HEK293T (cell line): Measurements from ENCODE around the gene HOXD11.

Experiments used
- CTCF ChIA-PET: fragments of 350-600 bp; formaldehyde crosslinking; extraction: SDS; loops from one replicate; lab custom pipeline; 2021; ENCODE audit warnings: antibody characterized with exemption, inconsistent platforms; lab: Yijun Ruan, JAX
- POLR2A ChIA-PET: fragments of 350-600 bp; formaldehyde crosslinking; extraction: SDS; loops from one replicate; lab custom pipeline; 2020; ENCODE audit warnings: antibody characterized with exemption, inconsistent platforms; lab: Yijun Ruan, JAX
- DNase-seq: peaks from one replicate; pipeline ENCODE4 v3.0.0; 2012; ENCODE audit warnings: mixed read lengths; ENCODE audit errors: extremely low spot score
- ARNT ChIP-seq: fragments of 450-650 bp; IDR thresholded peaks from 2 replicates; pipeline ENCODE4 v1.6.1; 2017; ENCODE audit warnings: mild to moderate bottlenecking
- BHLHE40 ChIP-seq: fragments of 450-650 bp; IDR thresholded peaks from 2 replicates; pipeline ENCODE4 v1.6.1; 2016; ENCODE audit warnings: mild to moderate bottlenecking, moderate library complexity, borderline replicate concordance
- CTBP1 ChIP-seq: fragments of 450-650 bp; IDR thresholded peaks from 2 replicates; pipeline ENCODE4 v1.6.1; 2016; ENCODE audit warnings: borderline replicate concordance
- ELF4 ChIP-seq: fragments of 450-650 bp; IDR thresholded peaks from 2 replicates; pipeline ENCODE4 v1.6.1; 2017; ENCODE audit warnings: antibody characterized with exemption
- FOXA1 ChIP-seq: fragments of 450-650 bp; IDR thresholded peaks from 2 replicates; pipeline ENCODE4 v1.6.1; 2016; ENCODE audit warnings: mild to moderate bottlenecking
- FOXK2 ChIP-seq: fragments of 450-650 bp; IDR thresholded peaks from 2 replicates; pipeline ENCODE4 v1.6.1; 2016; ENCODE audit warnings: mild to moderate bottlenecking
- FOXM1 ChIP-seq: fragments of 450-650 bp; IDR thresholded peaks from 2 replicates; pipeline ENCODE4 v1.6.1; 2017; ENCODE audit warnings: mild to moderate bottlenecking, borderline replicate concordance
- HDGF ChIP-seq: fragments of 450-650 bp; IDR thresholded peaks from 2 replicates; pipeline ENCODE4 v1.6.1; 2017; ENCODE audit warnings: antibody characterized with exemption, borderline replicate concordance
- L3MBTL2 ChIP-seq: fragments of 450-650 bp; conservative IDR thresholded peaks from 2 replicates; pipeline ENCODE4 v1.6.1; 2016; ENCODE audit warnings: mild to moderate bottlenecking
- LEF1 ChIP-seq: fragments of 450-650 bp; IDR thresholded peaks from 2 replicates; pipeline ENCODE4 v1.6.1; 2017; ENCODE audit warnings: mild to moderate bottlenecking, borderline replicate concordance
- SP1 ChIP-seq: fragments of 450-650 bp; IDR thresholded peaks from 2 replicates; pipeline ENCODE4 v1.6.1; 2017
- SUZ12 ChIP-seq: fragments of 450-650 bp; IDR thresholded peaks from 2 replicates; pipeline ENCODE4 v1.6.1; 2016; ENCODE audit warnings: mild to moderate bottlenecking
- TARDBP ChIP-seq: fragments of 450-650 bp; IDR thresholded peaks from 2 replicates; pipeline ENCODE4 v1.6.1; 2016
- ZNF384 ChIP-seq: fragments of 450-650 bp; IDR thresholded peaks from 2 replicates; pipeline ENCODE4 v1.6.1; 2016
- TF ChIP-seq, protein P1 (sequence below): fragments of 450-650 bp; IDR thresholded peaks from 2 replicates; pipeline ENCODE4 v1.6.1; 2016

Gene HOXD11

GRCh38 chr2:176156807-176157498, 49.9 kb downstream of the HOXD11 start, which contains the start of gene HOXD3:
Gene HOXD3, plus strand, starts transcription at chr2:176157307. Its CDS starts 11,808 bp downstream, at chr2:176169115.
- POLR2A ChIA-PET: interaction anchor here (1.0 to 1.1 kb wide), 2 partner anchors 11 to 16 kb away, joined by 4 to 5 read pairs; no protein-coding TSS in a partner anchor
- TF ChIP-seq ZNF384: no peak
- no peak for TF ChIP-seq HDGF
- no peak for TF ChIP-seq L3MBTL2
- TF ChIP-seq TARDBP: no peak
- no peak for TF ChIP-seq BHLHE40
- TF ChIP-seq ARNT: no peak
- TF ChIP-seq LEF1: no peak
- TF ChIP-seq, protein P1, sequence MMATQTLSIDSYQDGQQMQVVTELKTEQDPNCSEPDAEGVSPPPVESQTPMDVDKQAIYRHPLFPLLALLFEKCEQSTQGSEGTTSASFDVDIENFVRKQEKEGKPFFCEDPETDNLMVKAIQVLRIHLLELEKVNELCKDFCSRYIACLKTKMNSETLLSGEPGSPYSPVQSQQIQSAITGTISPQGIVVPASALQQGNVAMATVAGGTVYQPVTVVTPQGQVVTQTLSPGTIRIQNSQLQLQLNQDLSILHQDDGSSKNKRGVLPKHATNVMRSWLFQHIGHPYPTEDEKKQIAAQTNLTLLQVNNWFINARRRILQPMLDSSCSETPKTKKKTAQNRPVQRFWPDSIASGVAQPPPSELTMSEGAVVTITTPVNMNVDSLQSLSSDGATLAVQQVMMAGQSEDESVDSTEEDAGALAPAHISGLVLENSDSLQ: no peak
- TF ChIP-seq ELF4: no peak
- no peak for TF ChIP-seq SP1
- TF ChIP-seq CTBP1: no peak
- CTCF ChIA-PET: interaction anchor here (2.4 kb wide), 1 partner anchor 16 kb away, joined by 9 read pairs; no protein-coding TSS in a partner anchor
- DNase-seq: no peak

- peak; percentile 79 for DNase-seq
- peak; percentile 95 for TF ChIP-seq L3MBTL2
- TF ChIP-seq ARNT: peak; percentile 97
- TF ChIP-seq CTBP1: peak; percentile 75
- TF ChIP-seq, protein P1: peak; percentile 83
- TF ChIP-seq TARDBP: no peak
- CTCF ChIA-PET: interaction anchor here (0.6 to 0.8 kb wide), 2 partner anchors 298 to 657 kb away, joined by 3 read pairs; no protein-coding TSS in a partner anchor
- POLR2A ChIA-PET: interaction anchor here (0.6 to 1.7 kb wide), 7 partner anchors 11 to 397 kb away, joined by 3 to 7 read pairs (median 4); no protein-coding TSS in a partner anchor
Observed at GRCh38 chr2:176157499-176158185, 50.6 kb downstream of the HOXD11 start.

DNA sequence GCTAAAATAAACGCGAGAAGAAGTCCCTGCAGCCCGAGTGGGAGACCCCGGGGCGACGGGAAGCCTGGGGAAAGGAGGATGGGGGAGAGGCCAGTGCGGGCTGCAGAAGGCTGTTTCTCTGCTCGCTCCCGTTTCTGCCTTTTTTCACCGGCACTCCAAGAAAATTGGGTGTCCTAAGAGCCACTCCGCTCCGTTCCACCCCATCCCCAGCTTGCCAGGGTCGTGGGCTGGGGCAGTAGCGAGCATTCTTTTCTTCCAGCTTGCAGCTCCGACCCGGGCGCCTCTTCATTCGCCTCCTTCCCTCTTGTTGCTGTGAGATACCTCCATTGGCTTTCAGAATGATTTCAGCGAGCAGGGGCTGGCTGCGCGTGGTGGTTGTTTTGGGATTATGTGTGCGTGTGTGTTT, 51.1 kb downstream of the HOXD11 start:
- ChIA-PET CTCF (interaction anchor here (0.6 to 0.8 kb wide), 2 partner anchors 297 to 656 kb away, joined by 3 read pairs; no protein-coding TSS in a partner anchor), POLR2A (interaction anchor here (0.6 to 1.7 kb wide), 7 partner anchors 11 to 396 kb away, joined by 3 to 7 read pairs (median 4); partner anchors contain the start of gene MTX2)
- no peak for TF ChIP-seq FOXK2
- TF ChIP-seq ZNF384: no peak
- no peak for TF ChIP-seq BHLHE40
- no peak for TF ChIP-seq TARDBP
- no peak for TF ChIP-seq L3MBTL2
- TF ChIP-seq CTBP1: no peak
- TF ChIP-seq SP1: no peak
- no peak for TF ChIP-seq LEF1
- TF ChIP-seq FOXA1: no peak
- TF ChIP-seq, protein P1: no peak
- TF ChIP-seq SUZ12: no peak
- TF ChIP-seq HDGF: no peak
- TF ChIP-seq ELF4: no peak
- TF ChIP-seq FOXM1: no peak
- peak; percentile 75 for DNase-seq

- TF ChIP-seq FOXK2 (no peak), CTBP1 (peak; percentile 79; the same call in 1 of the 2 replicates), HDGF (no peak), ARNT (peak; percentile 73; the same call in 1 of the 2 replicates), FOXM1 (0 out of 2 replicates have a peak, but pooled peaks have one; percentile 47)
- TF ChIP-seq, protein P1: peak; percentile 94
- ChIA-PET POLR2A (interaction anchor here (1.0 to 1.7 kb wide), 3 partner anchors 15 to 110 kb away, joined by 4 to 7 read pairs (median 6); partner anchors contain the start of gene MTX2), CTCF (interaction anchor here (0.8 kb wide), 1 partner anchor 296 kb away, joined by 3 read pairs; no protein-coding TSS in a partner anchor)
- peak; percentile 66 for DNase-seq
Observed at GRCh38 chr2:176158855-176159662, 52.0 kb downstream of the HOXD11 start.
